ENCODE data around the gene CTDNEP1.

CTDNEP1 gene

GRCh38 chr17:7237266-7237760, 14.2 kb downstream of the CTDNEP1 start:
- DNase-seq (ENCODE audit: extremely low read depth, insufficient read length): no peak
- TF ChIP-seq CTCF (IDR thresholded peaks at IDR 0.05; ENCODE audit: insufficient read depth, low read length, poor library complexity, severe bottlenecking): no peak
- H3K36me3 ChIP-seq (ENCODE audit: control insufficient read depth, insufficient read depth, low read length): peaks cover 18% of the 10 kb centered on the region

GRCh38 chr17:7236808-7237207, 14.7 kb downstream of the CTDNEP1 start:
- Histone ChIP-seq H3K36me3 (ENCODE audit: control insufficient read depth, insufficient read depth, low read length) (peaks cover 18% of the 10 kb centered on the region), H3K4me3 (replicated peaks; ENCODE audit: low read depth, low read length) (no peak overlapping the region)

More at GRCh38 chr17:7237266-7237760, 14.2 kb downstream of the CTDNEP1 start:
- Histone ChIP-seq H3K27me3 (replicated peaks; ENCODE audit: control insufficient read depth, insufficient read depth, low read length) (no peaks in the 10 kb centered on the region), H3K4me3 (replicated peaks; ENCODE audit: low read depth, low read length) (peak overlapping the region; percentile 97)

GRCh38 chr17:7235693-7236665, 15.6 kb downstream of the CTDNEP1 start:
- no peak for TF ChIP-seq CTCF (IDR thresholded peaks at IDR 0.05; ENCODE audit: insufficient read depth, low read length, poor library complexity, severe bottlenecking)
- H3K4me3 ChIP-seq (replicated peaks; ENCODE audit: low read depth, low read length): no peak overlapping the region
- no peaks in the 10 kb centered on the region for H3K27me3 ChIP-seq (replicated peaks; ENCODE audit: control insufficient read depth, insufficient read depth, low read length)
- DNase-seq (ENCODE audit: extremely low read depth, insufficient read length): no peak
- peaks cover 18% of the 10 kb centered on the region for H3K36me3 ChIP-seq (ENCODE audit: control insufficient read depth, insufficient read depth, low read length)

More at GRCh38 chr17:7236808-7237207, 14.7 kb downstream of the CTDNEP1 start:
- no peak for DNase-seq (ENCODE audit: extremely low read depth, insufficient read length)
- TF ChIP-seq CTCF (IDR thresholded peaks at IDR 0.05; ENCODE audit: insufficient read depth, low read length, poor library complexity, severe bottlenecking): no peak
- H3K27me3 ChIP-seq (replicated peaks; ENCODE audit: control insufficient read depth, insufficient read depth, low read length): no peaks in the 10 kb centered on the region

GRCh38 chr17:7234083-7234951, 17.2 kb downstream of the CTDNEP1 start, which contains the start of gene DVL2:
Gene DVL2 (minus strand): TSS chr17:7234517. CDS start chr17:7234262, 255 bp downstream.
- peak; percentile 92 for DNase-seq (ENCODE audit: extremely low read depth, insufficient read length)
- Histone ChIP-seq H3K27me3 (replicated peaks; ENCODE audit: control insufficient read depth, insufficient read depth, low read length) (no peaks in the 10 kb centered on the region), H3K36me3 (ENCODE audit: control insufficient read depth, insufficient read depth, low read length) (peaks cover 28% of the 10 kb centered on the region), H3K4me3 (replicated peaks; ENCODE audit: low read depth, low read length) (peak within 1 kb of the TSS; percentile 65)
- no peak for TF ChIP-seq CTCF (IDR thresholded peaks at IDR 0.05; ENCODE audit: insufficient read depth, low read length, poor library complexity, severe bottlenecking)

GRCh38 chr17:7233701-7234082, 17.8 kb downstream of the CTDNEP1 start:
- Histone ChIP-seq H3K27me3 (replicated peaks; ENCODE audit: control insufficient read depth, insufficient read depth, low read length) (no peaks in the 10 kb centered on the region), H3K36me3 (ENCODE audit: control insufficient read depth, insufficient read depth, low read length) (peaks cover 31% of the 10 kb centered on the region), H3K4me3 (replicated peaks; ENCODE audit: low read depth, low read length) (peak overlapping the region; percentile 65)
- no peak for DNase-seq (ENCODE audit: extremely low read depth, insufficient read length)
- TF ChIP-seq CTCF (IDR thresholded peaks at IDR 0.05; ENCODE audit: insufficient read depth, low read length, poor library complexity, severe bottlenecking): no peak

Data from GM06990 (cell line).